Spleen (tissue), 11 donors: ENCODE measurements around the gene LARP1. TPM values are rescaled to one million over a fixed set of nuclear protein-coding genes. Genes with fewer than 3 reads are reported as not detected.

Source experiments
- DNase-seq: peaks from one replicate; pipeline ENCODE4 v3.0.0-alpha.2; 2020
- H3K27ac ChIP-seq, 8 donors: fragments of 200-600 bp; sonication (generic) in 7 of 8; 1 replicate in 4 of 8; 2 replicates in 4 of 8; pipeline versions ENCODE4 v1.5.0 to v1.8.0; 2016 to 2021; ENCODE audit warnings: inconsistent platforms in 4 of 8, mild to moderate bottlenecking in 4 of 8, moderate library complexity in 1 of 8
- H3K27me3 ChIP-seq, 7 donors: fragments of 200-600 bp; sonication (generic) in 6 of 7; replicated peaks in 1 of 7; 1 replicate in 4 of 7; 2 replicates in 3 of 7; pipeline versions ENCODE4 v1.5.0 to v1.8.0; 2016 to 2021; ENCODE audit warnings: inconsistent platforms in 3 of 7, mild to moderate bottlenecking in 1 of 7
- H3K36me3 ChIP-seq, 6 donors: fragments of 200-600 bp; sonication (generic) in 5 of 6; 1 replicate in 4 of 6; 2 replicates in 2 of 6; pipeline versions ENCODE4 v1.5.0 to v1.8.0; 2016 to 2021; ENCODE audit warnings: inconsistent platforms in 2 of 6
- H3K4me1 ChIP-seq, 6 donors: fragments of 200-600 bp; sonication (generic) in 5 of 6; 1 replicate in 3 of 6; 2 replicates in 3 of 6; pipeline versions ENCODE4 v1.5.0 to v1.8.0; 2016 to 2021; ENCODE audit warnings: inconsistent platforms in 3 of 6
- H3K4me3 ChIP-seq, 8 donors: fragments of 200-600 bp; sonication (generic) in 7 of 8; 1 replicate in 4 of 8; 2 replicates in 4 of 8; pipeline versions ENCODE4 v1.5.0 to v1.8.0; 2016 to 2021; ENCODE audit warnings: inconsistent platforms in 4 of 8, mild to moderate bottlenecking in 4 of 8, moderate library complexity in 2 of 8
- H3K9me3 ChIP-seq, 8 donors: fragments of 200-600 bp; sonication (generic) in 7 of 8; 1 replicate in 4 of 8; 2 replicates in 4 of 8; pipeline versions ENCODE4 v1.5.0 to v1.8.0; 2016 to 2021; ENCODE audit warnings: inconsistent platforms in 4 of 8
- POLR2A ChIP-seq, 3 donors: fragments of 450-650 bp; IDR thresholded peaks; one replicate each; pipeline ENCODE4 v1.5.1; 2017; ENCODE audit warnings: antibody characterized with exemption in 3 of 3, mild to moderate bottlenecking in 1 of 3
- POLR2AphosphoS5 ChIP-seq, 3 donors: sonication (generic); formaldehyde crosslinking; IDR thresholded peaks; one replicate each; pipeline ENCODE4 v1.5.1; 2017; ENCODE audit warnings: antibody characterized with exemption in 3 of 3
- WGBS, 5 donors: extraction: QIAGEN DNeasy Blood & Tissue Kit in 3 of 5; methylation state at CpG; one replicate each; pipeline versions ENCODE4 v1.1.5 to v1.1.7; 2013 to 2018; 5-methylcytosine and 5-hydroxymethylcytosine counted together
- intact Hi-C: fragments of 100-400 bp; cut with DNase I; formaldehyde crosslinking; loops from one replicate; pipeline ENCODE4 v1.15.0; 2023; ENCODE audit warnings: low total_unique reads
- polyA plus RNA-seq, 3 donors: library from polyadenylated mRNA; stranded (reverse); fragments of 200-250 nt; gene quantifications; one replicate each; pipeline ENCODE4 v1.2.1, GENCODE V29; 2013
- total RNA-seq, 7 donors: library from RNA; depleted of rRNA in 3 of 7; stranded (reverse); fragments of >200 nt in 3 of 7; fragmentation: NEBNext Ultra II Directional in 4 of 7; extraction: Animal tissue kit (Norgen Biotek cat#: 25700) in 4 of 7; gene quantifications; one replicate each; pipeline versions ENCODE4 v1.1.0 to v1.2.1, GENCODE V29; 2016 to 2021
- TF ChIP-seq, protein P1 (sequence below), 11 experiments: fragments of 200-600 bp in 7 of 11; fragments of 450-650 bp in 4 of 11; sonication (generic) in 4 of 11; IDR thresholded peaks in 8 of 11; conservative IDR thresholded peaks in 3 of 11; 1 replicate in 7 of 11; 2 replicates in 4 of 11; pipeline versions ENCODE4 v1.4.0 to v1.8.0; 2016 to 2021; ENCODE audit warnings: antibody characterized with exemption in 11 of 11, inconsistent platforms in 4 of 11, mild to moderate bottlenecking in 1 of 11
- donor health status: healthy with polysubstance abuse.
- donor health status: DM: no; HTN: no; CAD: no; lungs with moderate emphysema.
- donor health status: DM: no; HTN: no; CAD: no.
- donor health status: Bipolar disorder and iron deficiency.
- donor health status: healthy.
- donor health status: DM: no; HTN: no; CAD: no.
- donor health status: DM: yes; HTN: yes; CAD: no.

LARP1 gene
- total and polyA plus RNA-seq, 10 donors = 13.8 to 168 (median 120) TPM

DNA sequence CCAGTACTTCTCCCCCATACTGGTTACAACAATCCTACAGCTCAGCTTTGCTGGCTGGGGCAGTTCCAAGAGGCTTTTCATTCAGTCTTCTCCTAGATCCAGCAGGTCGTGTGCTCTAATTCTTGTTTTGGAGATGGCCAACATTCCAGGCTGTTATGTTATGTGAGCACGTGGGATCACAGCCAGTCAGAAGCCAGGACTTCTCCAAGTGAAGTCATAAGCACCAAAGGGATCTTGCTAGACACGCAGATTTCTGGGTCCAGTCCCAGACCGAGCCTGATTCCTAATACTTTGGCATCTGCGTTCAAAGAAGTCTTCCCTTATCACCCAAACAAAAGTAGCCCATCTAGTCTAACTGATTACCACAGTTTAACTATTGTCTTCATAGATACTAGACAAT is 1.4 kb upstream of the LARP1 start:
- WGBS, 5 donors = 76 to 86% (median 82%) methylated on average over 5 of the region's 5 CpGs
- Histone ChIP-seq H3K27ac (peak overlapping the region; percentile 94 to 99 (median 97)), H3K9me3 (no peaks in the 10 kb centered on the region), H3K4me1 (peaks cover 9 to 37% (median 29%) of the 10 kb centered on the region in 6 donors), H3K4me3 (peak overlapping the region in 4 of 8 donors; percentile 96 to 100 (median 100)), H3K27me3 (no peaks in the 10 kb centered on the region), H3K36me3 (no peaks in the 10 kb centered on the region)
- no peak for DNase-seq
- TF ChIP-seq POLR2AphosphoS5 (IDR thresholded peaks at IDR 0.05) = peak in 1 of 3 donors; percentile 24
- TF ChIP-seq, protein P1, sequence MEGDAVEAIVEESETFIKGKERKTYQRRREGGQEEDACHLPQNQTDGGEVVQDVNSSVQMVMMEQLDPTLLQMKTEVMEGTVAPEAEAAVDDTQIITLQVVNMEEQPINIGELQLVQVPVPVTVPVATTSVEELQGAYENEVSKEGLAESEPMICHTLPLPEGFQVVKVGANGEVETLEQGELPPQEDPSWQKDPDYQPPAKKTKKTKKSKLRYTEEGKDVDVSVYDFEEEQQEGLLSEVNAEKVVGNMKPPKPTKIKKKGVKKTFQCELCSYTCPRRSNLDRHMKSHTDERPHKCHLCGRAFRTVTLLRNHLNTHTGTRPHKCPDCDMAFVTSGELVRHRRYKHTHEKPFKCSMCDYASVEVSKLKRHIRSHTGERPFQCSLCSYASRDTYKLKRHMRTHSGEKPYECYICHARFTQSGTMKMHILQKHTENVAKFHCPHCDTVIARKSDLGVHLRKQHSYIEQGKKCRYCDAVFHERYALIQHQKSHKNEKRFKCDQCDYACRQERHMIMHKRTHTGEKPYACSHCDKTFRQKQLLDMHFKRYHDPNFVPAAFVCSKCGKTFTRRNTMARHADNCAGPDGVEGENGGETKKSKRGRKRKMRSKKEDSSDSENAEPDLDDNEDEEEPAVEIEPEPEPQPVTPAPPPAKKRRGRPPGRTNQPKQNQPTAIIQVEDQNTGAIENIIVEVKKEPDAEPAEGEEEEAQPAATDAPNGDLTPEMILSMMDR (IDR thresholded peaks at IDR 0.05 in 8 of 11, conservative IDR thresholded peaks at IDR 0.05 in 3 of 11) = no peak
- intact Hi-C loops = loop anchor here (10.0 kb wide), 2 partner anchors 61 to 309 kb away; partner anchors contain the start of gene SAP30L

DNA sequence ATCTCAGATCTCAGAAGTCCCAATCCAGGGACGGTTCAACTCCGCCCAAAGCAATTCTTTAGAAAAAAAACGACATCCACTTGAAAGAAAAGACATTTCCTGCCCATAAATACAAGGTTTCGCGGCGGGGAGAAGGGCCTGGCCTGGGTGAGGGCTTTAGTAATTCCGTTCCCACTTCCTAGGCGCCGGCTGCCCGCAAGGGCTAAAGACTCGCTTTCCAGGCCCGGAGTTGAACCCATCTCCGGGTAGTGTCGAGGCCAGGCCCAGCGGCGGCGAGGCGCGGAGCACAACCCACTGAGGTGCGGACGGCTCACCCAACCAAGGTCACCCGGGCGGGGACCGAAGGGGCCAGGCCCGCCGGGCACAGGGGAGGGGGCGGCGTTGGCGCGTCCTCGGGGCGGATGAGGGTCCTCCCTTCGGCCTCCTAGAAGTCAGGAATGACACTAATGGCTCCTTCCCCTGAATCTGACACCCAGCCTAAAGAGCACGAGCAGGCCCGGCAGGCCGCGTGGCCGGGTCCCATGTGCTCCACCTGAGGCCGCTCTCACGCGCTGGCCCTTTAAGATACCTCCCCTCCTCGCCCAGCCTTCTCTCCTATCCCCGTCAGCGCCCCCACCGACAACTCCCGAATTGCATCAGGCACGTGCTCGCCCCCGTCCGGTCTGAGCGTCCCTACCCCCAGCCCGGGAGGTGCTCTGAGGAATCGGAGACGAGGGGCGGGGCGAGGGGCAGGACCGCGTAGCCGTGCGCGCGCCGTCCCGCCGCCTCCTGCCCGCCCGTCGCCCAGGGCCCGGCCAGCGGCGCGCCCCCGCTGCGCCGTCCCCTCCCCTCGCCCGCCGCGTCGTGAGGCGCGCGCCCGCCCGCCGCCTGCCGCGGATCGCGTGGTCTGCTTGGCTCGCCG is 467 bp upstream of the LARP1 start:
- H3K4me3 ChIP-seq = peak overlapping the region; percentile 85 to 100 (median 96)
- peak in 1 of 3 donors; percentile 13 for TF ChIP-seq POLR2A (IDR thresholded peaks at IDR 0.05)
- TF ChIP-seq POLR2AphosphoS5 (IDR thresholded peaks at IDR 0.05) = peak; percentile 86 to 92 (median 91)
- TF ChIP-seq, protein P1 (IDR thresholded peaks at IDR 0.05 in 8 of 11, conservative IDR thresholded peaks at IDR 0.05 in 3 of 11) = peak in 10 of 11 experiments; percentile 28 to 69 (median 55)
- DNase-seq = peak; percentile 100
- H3K27ac ChIP-seq = peak overlapping the region; percentile 94 to 99 (median 97)
- WGBS, 5 donors = 0 to 1% (median 1%) methylated on average over 21 to 91 of the region's 92 CpGs
- H3K27me3 ChIP-seq = no peaks in the 10 kb centered on the region
- H3K9me3 ChIP-seq = no peaks in the 10 kb centered on the region
- H3K36me3 ChIP-seq = no peaks in the 10 kb centered on the region
- intact Hi-C loops = loop anchor here (5.0 to 10.0 kb wide), 3 partner anchors 60 to 310 kb away; partner anchors contain the start of gene SAP30L
- peaks cover 17 to 46% (median 38%) of the 10 kb centered on the region in 6 donors for H3K4me1 ChIP-seq

DNA sequence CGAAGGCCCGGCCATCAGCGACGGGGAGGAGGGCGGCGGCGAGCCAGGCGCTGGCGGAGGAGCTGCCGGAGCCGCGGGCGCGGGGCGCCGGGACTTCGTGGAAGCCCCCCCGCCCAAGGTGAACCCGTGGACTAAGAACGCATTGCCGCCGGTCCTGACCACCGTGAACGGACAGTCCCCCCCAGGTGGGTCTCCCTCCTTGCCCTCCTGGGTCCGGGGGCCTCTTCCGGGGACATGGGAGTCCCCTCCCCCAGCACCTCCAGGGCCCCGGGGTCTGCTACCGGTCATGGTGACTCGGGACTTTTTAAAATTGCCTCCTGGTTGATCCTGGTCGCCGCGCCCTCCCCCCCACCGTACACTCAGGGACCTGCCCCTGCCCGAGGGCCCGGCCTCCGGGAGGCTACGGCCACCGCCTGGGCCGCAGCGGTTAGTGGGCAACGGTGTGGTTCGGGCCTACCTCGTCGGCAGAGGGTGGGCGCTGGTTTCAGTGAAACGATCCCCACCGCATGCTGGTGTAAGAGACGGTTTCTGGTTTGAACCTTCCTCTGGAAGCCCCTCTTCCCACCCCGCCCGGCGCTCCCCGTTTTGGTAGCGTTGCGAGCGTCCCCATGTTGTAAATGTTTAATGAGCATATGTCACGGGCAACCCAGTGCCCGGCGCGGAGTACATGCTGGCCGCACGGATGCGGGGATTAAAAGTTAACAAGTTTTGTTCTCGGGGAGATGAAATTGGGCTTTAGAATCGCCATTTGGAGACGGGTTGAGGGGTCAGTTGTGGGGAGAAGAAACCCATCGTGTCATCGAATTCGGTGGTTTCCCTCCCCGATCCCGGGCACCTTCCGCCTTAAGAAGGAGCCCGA is 1.1 kb downstream of the LARP1 start:
- H3K4me3 ChIP-seq = peak overlapping the region; percentile 85 to 100 (median 96)
- peak in 2 of 3 donors; percentile 46 to 75 for TF ChIP-seq POLR2AphosphoS5 (IDR thresholded peaks at IDR 0.05)
- TF ChIP-seq, protein P1 (IDR thresholded peaks at IDR 0.05 in 8 of 11, conservative IDR thresholded peaks at IDR 0.05 in 3 of 11) = no peak
- peaks cover 26 to 62% (median 53%) of the 10 kb centered on the region in 6 donors for H3K4me1 ChIP-seq
- peak overlapping the region; percentile 89 to 99 (median 97) for H3K27ac ChIP-seq
- 0 to 1% (median 0%) methylated on average over 27 to 72 of the region's 72 CpGs for WGBS, 5 donors
- DNase-seq = peak; percentile 91
- no peaks in the 10 kb centered on the region for H3K36me3 ChIP-seq
- H3K9me3 ChIP-seq = no peaks in the 10 kb centered on the region
- intact Hi-C loops = loop anchor here (5.0 to 10.0 kb wide), 3 partner anchors 59 to 311 kb away; partner anchors contain the start of gene SAP30L
- no peaks in the 10 kb centered on the region for H3K27me3 ChIP-seq
